ENCODE data around the gene ADPRS. TPM values are rescaled to one million over a fixed set of nuclear protein-coding genes. Genes with fewer than 3 reads are reported as not detected.
A peak's percentile ranks its signal among the peaks of the same experiment; 100 is the strongest.

Gene ADPRS
- total RNA-seq, 1 donor from 2014 or later = 57.0 TPM

DNA sequence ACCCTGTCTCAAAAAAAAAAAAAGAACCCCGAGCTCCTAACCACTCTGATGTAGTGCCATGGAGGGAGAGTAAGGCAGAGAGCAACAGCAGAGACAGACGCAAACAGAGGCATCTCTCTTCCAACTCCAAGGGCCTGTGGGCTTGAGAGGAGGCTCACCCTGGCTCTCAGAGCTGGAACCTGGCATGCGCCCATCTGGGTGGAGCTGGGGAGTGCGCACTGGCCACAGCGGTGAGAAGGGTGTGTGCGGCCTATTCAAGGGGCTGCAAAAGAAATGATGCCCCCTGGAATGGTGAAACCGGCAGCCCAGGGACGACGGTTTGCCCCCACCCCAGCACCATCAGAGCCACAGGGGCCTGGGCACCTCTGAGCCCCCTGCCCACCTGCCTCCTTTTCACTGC is 18.7 kb downstream of the ADPRS start:
- no peak for DNase-seq (ENCODE audit: low read depth)

DNA sequence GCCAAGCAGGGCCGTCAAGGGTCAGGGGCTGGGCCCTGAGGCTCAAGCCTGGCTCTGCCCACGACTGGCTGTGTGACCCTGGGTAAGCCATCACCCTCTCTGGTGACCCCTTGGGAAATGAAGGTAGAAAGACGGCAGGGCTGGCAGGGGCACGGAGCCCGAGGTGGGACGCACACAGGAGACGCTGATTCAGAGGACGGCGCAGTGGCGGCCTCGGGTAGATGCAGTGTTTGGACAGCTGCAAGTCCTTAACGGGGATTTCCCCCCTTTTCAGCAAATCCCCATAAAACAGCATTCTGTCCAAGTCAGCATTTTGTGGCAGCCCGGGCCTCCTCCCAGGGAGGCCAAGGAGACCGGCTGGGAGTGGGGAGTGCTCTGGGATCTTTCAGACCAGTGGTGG is 19.6 kb downstream of the ADPRS start:
- DNase-seq (ENCODE audit: low read depth) = no peak

DNA sequence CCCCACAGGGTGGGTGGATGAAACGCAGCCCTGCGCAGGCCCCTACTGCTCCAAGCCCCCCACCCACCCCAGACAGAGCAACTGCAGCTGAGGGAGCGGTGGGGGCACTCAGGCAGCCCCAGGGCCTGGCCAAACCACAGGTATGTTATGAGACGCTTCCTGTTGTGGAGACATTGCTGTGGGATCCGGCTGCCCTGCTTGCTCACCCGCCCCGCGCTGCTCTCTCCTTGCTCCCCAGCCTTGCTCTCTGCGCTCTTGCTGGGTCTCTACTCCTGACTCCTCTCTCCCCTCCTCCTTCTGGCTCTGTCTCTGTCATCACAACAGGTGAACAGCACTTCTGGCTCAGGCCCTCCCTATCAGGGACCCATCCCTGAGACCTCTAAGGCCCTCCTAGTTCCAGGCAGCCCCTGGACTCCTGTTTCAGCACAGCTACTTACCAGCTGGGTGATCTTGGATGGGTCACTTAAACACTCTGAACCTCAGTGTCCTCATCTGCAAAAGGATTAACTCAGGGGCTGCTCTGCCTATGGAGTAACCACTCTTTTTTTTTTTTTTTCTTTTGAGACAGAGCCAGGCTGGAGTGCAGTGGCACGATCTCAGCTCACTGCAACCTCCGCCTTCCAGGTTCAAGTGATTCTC is 20.5 kb downstream of the ADPRS start:
- DNase-seq (ENCODE audit: low read depth) = peak; percentile 80

DNA sequence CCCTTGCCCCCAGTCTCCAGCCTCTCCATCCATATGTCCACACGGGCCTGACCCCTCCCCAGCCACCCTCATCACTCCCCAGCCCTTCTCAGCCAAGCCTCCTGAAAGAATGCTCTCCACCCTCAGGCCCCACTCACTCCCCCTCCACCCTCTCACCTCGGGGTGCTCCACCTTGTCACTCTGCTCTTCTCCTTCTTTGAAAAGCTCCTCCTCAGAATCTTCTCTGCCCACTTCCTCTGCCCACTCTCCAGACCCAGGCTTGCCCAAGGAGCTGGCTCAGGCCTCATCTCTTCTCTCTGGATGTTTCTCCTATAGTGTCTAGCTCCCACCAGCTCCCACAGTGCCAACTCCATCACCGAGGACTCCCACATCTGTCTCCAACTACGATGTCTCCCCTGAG is 22.5 kb downstream of the ADPRS start:
- DNase-seq (ENCODE audit: low read depth) = no peak

DNA sequence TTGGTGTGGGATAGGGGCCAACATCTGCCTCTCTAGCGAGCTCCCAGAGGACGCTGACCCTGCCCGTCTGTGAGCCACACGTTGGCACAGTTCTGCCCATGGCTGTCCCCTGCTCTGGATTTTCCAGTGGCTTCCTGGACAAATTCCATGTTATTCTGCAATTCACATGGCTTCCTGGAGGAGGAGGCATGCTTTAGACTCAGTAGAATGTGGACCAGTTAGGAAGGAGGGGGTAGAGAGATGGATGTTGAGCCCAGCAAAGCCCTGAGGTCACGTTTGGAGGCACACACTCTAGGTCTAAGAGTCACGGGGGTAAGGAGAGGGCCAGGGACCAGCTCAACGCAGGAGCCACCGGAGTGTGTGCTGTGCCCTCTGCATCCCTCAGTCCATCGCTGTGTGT is 24.1 kb downstream of the ADPRS start:
- DNase-seq (ENCODE audit: low read depth) = no peak

DNA sequence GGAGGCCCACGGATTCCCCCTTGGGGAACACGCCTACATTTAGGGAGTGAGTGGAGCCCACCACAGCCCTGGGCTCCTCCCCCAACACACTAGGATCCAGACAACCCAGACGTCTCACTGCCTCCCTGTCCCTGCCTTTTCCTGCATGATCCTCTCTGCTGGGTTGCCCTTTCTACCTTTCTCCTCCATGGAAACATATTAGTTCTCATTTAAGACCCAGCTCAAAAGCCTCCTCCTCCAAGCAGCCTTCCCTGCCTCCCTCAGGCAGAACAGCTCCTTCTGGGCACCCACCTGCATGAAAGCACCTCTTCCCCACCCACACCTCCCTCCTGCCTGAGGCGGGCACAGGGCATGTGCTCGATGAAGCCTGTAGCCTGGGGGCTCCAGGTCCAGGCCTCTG is 25.7 kb downstream of the ADPRS start:
- DNase-seq (ENCODE audit: low read depth) = no peak

DNA sequence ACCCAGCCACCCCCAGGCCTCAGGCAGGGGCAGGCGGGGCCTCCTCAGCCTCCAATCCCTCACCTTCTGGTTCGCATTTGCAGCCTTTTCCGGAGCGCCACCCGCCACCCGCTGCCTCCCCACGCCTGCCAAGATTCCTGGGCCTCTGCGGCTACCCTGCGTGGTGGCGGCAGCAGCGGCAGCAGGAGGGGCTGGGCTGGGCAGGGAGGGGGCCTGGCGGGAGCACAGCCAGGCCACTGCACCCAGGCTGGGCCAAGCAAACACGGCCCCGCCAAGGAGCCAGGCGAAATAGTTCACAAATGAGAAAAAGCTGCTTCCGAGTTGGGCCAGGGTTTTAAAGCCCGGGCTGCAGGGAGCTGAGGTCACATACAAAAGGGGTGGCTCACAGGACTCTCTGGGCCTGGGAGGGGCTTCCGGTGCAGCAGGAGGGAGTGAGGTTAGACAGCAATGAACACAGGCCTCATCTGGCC is 26.5 kb downstream of the ADPRS start:
- peak; percentile 61 for DNase-seq (ENCODE audit: low read depth)

DNA sequence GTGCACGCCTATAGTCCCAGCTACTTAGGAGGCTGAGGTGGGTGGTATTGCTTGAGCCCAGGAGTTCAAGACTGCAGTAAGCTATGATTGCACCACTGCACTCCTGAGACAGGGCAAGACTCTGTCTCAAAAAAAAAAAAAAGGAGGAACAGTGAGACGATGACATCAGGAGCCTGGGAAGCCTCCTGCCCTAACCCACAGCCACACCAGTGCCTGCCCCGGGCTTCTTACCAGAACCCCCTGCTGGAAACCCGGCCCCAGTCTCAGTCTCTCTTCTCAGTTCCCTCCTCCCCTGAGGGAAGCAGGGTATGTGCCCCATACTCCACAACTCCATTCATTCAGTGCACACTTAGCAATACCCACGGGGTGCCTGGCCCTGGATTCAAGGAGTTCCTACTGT is 27.2 kb downstream of the ADPRS start:
- no peak for DNase-seq (ENCODE audit: low read depth)

DNA sequence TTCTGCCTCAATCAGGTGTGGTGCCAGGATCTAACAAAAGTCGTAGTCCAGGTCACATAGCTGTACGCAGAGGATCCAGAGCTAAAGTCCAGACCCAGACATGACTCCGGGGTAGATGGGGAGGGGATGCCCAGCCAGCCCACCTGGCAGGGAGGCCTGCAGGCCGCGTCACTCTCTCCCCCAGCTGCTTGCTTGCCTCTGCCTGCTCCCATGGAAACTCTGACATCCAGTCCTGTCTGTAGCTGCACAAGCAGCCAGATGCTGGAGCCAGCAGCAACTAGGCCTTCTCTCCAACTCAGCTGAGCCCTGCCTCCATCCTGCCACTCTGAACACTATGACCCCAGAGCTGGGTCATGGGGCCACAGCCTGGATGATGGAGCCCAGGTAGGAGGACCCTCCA is 28.2 kb downstream of the ADPRS start:
- DNase-seq (ENCODE audit: low read depth) = no peak

DNA sequence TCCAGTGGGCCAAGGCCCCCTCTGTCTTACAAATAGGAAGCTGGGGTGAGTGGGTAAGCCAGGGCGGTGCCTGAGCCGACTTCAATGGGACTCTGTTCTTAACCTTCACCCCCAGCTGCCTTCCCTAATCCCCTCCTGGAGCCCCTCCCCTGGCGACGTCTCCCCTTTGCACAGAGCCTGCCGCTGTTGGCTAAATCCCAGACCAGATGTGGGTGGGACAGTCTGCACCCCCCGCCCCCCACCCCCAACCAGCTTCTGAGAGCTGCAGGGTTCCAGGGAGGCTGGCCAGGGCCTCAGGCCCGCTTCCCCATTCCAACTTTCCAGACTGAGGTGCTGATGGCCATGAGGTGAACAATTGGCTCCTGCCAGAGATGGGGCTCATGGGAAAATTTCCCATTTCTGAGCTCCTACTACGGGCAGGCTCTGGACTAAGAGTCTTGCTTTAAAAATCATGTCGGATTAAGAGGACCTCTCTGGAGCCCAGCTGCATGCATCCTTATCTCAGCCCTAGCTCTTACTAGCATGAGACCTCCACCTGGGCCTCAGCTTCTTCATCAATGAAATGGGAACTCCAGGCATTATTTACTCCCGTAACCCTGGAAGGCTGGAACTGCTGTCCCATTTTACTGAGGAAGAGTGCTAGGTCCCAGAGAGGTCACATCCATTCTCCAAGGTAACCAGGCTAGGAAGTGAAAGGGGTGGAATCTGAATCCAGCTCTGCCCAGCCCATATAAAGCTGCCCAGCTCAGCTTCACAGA is 29.9 kb downstream of the ADPRS start:
- no peak for DNase-seq (ENCODE audit: low read depth)

DNA sequence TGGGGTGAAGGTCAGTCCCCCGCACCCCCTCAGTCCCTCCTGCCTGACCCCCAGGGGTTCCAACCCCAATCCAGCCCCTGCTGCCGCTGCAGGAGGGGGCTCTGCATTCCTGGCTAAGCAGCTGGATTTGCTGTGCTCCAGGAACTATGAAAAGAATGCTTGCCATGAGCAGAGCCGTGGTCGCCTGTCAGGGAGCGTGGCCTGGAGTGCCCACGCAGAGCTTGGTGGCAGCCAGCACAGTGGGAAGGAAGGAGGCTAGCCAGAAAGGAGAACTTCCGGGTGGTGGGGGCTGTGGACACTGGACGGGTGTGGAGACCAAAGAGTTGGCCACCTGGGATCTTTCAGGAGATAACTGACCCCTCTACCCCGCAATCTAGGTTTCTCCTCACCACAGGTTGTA is 30.8 kb downstream of the ADPRS start:
- DNase-seq (ENCODE audit: low read depth) = no peak

DNA sequence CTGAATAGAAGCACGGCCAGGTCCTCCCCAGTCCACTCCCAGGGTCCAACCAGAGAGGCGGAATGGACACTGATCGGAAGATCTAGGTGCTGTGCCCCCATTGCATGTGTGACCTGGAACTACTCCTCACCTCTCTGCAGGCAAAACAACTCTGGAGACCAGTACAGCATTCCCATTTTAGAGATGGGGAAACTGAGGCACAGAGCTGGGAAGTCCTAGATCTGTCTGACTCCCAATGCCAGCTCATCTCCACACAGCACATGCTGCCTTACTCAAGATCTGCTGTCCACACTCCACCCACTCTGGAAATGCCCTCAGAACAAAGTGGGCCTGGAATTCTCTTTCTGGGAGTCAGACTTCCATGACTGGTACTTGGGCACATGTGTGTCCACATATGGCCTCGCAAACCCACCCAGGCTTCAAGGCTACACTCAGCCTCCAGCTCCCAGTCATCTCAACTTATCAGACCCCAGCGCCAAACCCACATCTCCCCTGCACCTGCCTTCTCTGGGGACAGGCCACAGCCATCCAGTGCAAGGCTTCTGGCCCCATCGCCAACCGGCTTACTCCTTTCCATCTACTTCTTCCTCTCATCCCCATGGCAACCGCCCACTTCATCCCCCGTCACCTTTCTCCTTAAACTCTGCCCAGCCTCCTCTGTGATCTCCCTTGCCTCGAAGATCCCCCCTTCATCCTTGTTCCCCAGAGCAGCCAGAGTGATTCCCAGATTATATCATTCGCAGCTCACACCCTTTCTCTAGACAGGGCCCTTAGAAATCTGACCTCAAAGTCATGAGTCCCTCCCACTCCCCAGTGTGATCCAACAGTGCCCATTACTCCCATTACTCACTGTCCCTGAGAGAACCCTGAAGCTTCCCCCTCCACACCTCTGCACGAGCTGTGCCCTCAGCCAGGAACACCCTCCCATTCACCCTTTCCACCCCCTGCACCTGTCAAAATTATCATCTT is 33.7 kb downstream of the ADPRS start:
- no peak for DNase-seq (ENCODE audit: low read depth)

DNA sequence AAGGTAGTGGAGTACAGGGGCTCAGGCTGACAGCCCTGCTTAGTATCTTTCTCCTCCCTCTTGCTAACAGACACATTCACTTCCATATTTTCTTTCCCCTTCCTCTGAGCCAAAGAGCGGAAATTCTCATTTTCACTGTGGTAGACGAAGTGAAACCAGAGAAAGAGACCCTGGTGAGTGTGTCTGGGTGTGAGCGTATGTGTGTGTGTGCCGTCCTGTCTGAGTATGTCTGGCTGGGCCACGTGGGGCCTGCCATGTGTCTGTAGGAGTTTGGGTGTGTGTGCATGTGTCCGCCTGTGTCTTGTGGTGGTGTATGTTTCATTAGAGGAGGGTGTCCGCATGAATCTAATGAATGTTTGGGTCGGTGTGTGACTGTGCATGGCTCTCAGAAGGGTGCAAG is 34.7 kb downstream of the ADPRS start:
- DNase-seq (ENCODE audit: low read depth) = no peak

DNA sequence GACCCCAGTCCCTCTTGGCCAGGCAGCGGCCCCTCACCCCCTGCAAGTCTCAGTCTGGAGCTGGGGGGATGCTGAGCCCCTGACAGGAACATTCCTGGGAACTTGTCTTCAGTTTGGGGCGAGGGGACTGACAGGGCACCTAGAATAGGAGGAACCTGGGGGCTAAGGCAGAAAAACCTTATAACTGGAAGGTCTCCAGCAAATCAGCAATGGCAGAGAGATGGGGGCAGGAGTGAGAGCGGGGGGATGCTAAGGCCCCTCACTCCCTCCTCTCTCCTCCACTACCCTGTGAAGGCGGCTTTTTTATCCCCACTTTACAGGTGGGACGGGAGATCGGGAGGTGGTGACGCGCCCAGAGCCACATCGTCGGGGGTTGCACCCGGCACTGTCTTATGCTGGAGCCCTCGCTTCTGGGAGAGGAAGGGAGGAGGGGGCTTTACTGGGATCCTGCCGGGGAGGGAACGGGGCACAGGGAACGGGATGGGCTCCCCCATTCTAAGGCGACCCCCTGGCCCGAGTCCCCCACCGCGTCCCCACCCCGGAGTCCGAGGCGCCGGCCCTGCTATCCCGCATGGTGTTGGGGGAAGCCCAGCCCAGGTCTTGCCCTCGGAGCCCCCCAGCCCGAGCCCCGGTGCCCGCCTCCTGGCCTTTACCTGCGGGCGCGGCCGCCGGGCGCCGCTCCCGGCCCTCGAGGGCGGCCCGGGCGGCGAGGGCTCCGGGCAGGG is 35.9 kb downstream of the ADPRS start:
- DNase-seq (ENCODE audit: low read depth) = no peak

DNA sequence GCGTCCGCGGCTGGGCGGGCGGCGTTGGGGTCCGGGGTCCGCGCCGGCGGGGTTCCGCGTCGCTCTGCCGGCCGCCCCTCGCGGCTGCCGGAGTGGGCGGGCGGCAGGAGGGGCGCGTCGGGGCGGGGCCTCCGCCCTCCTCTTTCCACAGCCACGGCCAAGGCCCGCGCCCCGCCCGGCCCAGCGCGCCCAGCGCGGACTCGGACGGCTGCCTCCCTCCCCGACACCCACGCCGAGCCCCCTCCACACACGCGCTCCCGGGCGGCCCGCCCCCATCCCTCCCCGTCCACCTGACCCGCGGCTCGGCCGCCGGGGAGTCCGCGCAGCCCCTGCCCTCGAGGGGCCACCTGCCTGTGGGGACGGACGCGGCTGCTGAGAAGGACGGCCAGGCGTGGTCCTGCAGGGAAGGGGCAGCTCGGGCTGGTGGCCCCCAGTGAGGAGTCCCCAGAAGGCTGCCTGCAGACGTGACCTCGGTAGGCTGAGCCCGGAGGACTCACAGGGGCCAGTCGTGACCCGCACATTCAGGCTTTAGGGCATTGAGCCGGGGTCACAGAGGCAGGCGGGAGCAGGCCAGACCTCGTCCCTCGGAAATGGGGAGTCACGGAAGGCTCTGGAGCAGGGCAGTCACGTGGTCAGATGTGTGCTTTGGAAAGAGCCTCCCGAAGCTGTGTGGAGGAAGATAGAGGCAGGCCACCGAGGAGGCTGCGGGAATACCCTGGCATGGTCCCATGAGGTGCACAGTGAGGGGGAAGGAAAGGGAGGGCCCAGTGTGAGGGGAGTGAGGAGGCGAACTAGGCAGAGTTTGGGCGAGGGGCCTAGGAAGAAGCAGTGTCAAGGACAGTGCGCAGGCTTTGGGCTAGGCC is 36.7 kb downstream of the ADPRS start, which contains the start of gene COL8A2:
TSS of gene COL8A2 (minus strand) at position 94 of the 863 bp plus-strand sequence. CDS start 24,980 bp downstream, outside the sequence.
- no peak for DNase-seq (ENCODE audit: low read depth)

DNA sequence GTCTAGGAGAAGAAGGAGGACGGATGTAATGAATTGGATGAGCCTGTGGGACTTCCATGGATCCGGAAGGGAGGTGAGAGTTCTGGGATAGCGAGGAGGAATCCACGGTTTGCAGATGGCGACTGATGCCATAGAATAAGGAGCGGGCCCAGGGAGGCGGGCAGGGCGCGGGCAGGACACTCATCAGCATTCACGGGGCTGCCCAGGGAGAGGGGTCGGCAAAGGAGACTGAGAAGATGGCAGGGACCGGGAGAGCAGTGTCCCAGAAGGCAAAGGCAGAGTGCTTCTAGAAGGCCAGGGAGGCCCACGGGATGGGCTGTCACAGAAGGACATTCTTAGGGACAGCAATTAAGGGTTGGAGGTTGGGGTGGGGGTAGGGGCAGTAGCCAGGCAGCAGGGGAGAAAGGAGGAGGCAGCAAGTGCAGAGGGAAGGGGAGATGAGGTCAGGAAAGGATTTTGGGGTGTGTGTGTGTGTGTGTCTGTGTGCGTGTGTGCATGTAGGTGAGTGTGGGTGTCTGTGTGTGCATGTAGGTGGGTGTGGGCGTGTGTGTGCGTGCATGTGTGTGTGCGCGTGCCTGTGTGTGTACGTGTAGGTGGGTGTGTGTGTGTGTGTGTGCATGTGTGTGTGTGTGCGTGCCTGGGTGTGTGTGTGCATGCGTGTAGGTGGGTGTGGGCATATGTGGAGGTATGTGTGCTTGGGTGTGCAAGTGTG is 37.5 kb downstream of the ADPRS start:
- DNase-seq (ENCODE audit: low read depth) = no peak

DNA sequence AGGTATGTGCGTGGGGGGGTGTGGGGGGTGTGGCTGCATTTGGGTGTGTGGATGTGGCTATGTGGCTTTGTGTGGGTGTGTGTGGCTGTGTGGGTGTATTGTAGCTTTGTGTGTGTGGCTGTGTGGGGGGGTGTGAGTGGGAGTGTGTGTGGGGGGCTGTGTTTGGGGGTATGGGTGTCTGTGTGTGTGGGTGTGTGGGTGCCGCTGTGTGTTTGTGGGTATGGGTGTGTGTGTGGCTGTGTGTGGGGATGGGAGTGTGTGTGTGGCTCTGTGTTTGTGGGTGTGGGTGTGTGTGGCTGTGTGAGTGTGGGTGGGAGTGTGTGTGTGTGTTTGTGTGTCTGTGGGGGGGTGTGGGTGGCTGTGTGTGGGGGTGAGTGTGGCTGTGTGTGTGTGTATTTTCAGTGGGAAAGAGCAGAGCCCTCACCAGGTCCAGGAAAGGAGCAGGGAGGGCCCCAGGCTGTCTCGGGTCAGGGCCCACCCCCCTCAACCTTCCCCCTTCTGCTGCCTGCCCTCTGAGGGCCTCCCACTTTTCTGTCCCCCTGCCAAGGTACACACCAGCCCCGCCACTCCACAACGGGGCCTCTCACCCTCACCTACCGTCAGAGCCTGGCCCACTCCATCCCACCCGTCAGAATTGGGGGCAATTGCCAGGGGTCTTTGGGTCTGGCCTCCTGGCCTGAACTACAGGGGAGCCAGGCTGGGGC is 38.3 kb downstream of the ADPRS start:
- DNase-seq (ENCODE audit: low read depth) = no peak

DNA sequence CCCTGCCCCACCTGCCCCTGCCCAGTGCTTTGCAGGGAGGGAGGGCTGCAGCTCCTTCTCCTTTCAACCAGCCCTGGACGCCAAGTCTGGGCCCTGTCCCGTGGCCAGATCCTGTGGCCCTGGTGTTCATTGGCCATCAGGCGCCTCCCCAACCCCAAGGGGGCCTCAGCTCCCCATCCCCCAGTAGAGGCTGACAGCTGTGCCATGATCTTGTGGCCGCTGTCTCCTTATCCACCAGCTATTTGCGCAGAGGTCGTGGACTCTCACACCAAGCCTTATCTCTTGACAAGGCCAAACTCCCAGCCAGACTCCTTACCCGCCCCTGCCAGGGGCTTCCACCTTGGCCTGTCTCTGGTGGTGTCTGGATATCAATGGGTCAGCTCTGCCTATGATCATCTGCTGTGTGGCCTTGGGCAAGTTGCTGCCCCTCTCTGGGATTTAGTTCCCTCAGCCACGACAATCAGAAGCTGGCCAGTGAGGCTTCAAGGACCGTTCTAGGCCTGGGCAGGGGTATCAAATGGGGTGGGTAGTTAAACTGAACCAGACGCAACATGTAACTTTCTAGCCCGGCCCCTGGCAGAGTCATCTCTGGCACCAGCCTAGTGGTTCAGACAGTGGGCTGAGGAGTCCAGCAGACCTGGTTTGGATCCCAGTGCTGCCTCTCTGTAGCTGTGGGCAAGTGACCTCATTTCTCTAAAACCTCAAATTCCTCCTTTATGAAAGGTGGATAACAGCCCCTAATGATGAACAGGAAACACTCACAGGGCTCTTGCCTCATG is 39.6 kb downstream of the ADPRS start:
- peak; percentile 50 for DNase-seq (ENCODE audit: low read depth)
